Measurements from ENCODE around the gene GNAI3.

The GNAI3 gene

DNA sequence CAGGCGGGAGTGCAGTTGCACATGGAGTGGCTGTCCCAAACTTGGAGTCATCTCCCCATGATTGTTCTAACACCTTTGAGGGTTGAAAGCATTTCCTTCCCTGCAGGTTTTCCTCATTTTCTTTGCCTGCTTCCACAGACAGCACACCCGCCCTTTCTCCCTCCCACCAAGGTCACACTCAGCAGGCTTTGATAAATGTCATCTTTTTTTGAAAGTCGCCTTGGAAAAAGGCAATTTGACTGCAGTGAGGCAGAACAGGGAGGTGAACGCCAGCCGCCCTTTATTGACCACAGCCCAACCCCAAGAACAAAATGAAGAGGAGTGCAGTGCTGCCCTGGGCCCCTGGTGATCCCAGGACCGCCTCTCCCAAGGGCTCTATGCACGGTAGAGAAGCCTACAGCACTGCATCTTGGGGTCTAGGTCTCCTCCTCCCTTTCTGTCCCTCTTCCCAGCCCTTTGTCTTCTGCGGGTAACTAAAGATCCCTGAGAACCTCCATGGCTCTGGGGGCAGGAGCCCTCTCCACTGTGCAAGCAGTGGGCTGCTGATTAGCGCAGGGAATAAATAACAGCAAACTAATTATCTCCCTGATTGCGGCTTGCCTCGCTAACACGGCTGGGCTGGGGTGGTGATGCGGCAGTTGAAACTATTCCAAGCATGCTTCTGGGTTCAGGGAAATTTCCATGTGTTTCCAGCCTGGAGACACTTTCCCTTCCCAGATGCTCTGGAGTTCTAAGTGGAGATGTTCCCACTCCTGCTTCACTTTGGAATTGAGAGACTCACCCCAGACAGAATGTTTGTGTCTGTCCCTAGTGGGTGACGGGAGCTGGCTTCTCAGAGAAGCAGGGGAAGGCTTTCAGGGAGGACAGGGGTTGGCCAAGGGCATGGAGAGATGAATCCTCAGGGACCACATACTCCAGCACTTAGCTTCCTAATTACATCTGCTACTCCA is 27.1 kb upstream of the GNAI3 start:
- Histone ChIP-seq H3K36me3 (no peaks in the 10 kb centered on the region), H3K27ac (no peak overlapping the region), H3K9me3 (ENCODE audit: severe bottlenecking) (peaks cover 6% of the 10 kb centered on the region), H3K4me3 (ENCODE audit: low read depth, low read length) (no peak overlapping the region), H3K27me3 (ENCODE audit: insufficient read depth, low read depth, severe bottlenecking) (no peaks in the 10 kb centered on the region)
- no peak for DNase-seq
- TF ChIP-seq, protein P1, sequence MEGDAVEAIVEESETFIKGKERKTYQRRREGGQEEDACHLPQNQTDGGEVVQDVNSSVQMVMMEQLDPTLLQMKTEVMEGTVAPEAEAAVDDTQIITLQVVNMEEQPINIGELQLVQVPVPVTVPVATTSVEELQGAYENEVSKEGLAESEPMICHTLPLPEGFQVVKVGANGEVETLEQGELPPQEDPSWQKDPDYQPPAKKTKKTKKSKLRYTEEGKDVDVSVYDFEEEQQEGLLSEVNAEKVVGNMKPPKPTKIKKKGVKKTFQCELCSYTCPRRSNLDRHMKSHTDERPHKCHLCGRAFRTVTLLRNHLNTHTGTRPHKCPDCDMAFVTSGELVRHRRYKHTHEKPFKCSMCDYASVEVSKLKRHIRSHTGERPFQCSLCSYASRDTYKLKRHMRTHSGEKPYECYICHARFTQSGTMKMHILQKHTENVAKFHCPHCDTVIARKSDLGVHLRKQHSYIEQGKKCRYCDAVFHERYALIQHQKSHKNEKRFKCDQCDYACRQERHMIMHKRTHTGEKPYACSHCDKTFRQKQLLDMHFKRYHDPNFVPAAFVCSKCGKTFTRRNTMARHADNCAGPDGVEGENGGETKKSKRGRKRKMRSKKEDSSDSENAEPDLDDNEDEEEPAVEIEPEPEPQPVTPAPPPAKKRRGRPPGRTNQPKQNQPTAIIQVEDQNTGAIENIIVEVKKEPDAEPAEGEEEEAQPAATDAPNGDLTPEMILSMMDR (IDR thresholded peaks at IDR 0.05; ENCODE audit: low read depth, low read length) = no peak

DNA sequence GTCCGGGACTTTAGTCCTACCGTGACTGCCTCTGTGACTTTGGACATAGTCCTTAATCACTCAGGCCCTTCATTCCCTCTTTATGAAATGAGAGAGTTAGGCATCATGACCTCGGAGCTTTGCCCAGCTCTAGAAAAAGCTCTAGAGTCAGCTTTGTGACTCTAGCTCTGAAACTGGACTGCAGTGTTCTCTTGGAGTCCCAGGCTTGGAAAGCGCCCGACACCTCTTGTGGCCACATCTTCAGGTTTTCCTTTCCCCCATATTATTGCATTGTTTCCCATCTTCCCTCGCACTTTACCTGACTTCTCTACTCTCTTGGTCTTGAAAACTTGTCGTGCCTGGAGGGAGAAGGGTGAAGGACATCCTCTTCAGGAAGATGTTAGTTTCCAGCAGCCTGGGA is 26.4 kb upstream of the GNAI3 start:
- Histone ChIP-seq H3K36me3 (no peaks in the 10 kb centered on the region), H3K27me3 (ENCODE audit: insufficient read depth, low read depth, severe bottlenecking) (no peaks in the 10 kb centered on the region), H3K9me3 (ENCODE audit: severe bottlenecking) (peaks cover 6% of the 10 kb centered on the region), H3K4me3 (ENCODE audit: low read depth, low read length) (no peak overlapping the region), H3K27ac (no peak overlapping the region)
- TF ChIP-seq, protein P1 (IDR thresholded peaks at IDR 0.05; ENCODE audit: low read depth, low read length) = no peak
- DNase-seq = no peak

- TF ChIP-seq, protein P1 (IDR thresholded peaks at IDR 0.05; ENCODE audit: low read depth, low read length) = no peak
- Histone ChIP-seq H3K36me3 (no peaks in the 10 kb centered on the region), H3K27me3 (ENCODE audit: insufficient read depth, low read depth, severe bottlenecking) (no peaks in the 10 kb centered on the region), H3K27ac (no peak overlapping the region), H3K9me3 (ENCODE audit: severe bottlenecking) (peaks cover 6% of the 10 kb centered on the region), H3K4me3 (ENCODE audit: low read depth, low read length) (no peak overlapping the region)
- DNase-seq = no peak
Observed at GRCh38 chr1:109523706-109524105, 24.7 kb upstream of the GNAI3 start.

DNA sequence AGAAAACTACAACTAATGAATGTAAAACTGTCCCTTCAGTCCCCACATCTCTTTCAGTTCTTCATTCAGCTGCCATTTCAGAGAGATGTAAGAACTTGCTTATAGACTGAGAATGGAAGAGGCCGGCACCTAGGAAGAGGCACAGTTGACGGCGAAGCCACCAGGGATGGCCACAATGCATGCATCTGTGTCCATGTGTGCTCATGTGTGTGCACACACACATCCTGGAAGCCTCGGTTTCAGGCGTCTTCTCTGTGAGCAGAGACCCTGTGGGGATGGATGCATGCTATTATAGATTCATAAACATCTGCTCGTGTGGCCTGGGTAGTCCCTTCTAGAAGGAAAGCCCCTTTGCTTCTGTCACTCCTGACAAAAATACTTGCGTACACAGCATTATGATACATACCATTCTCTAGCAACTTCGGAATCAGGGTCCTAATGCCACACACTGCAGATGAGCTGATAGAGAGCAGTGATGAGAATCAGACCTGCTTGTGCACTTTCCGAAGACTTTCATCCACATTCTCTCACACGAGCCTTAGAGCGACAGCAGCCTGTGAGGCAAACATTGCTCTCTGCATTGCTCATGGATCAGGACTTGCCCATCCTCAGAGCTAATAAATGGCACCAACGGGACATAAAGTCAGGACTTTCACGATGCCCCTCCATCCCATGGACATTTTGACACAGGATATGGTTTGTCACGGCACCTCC is 21.2 kb upstream of the GNAI3 start:
- Histone ChIP-seq H3K27me3 (ENCODE audit: insufficient read depth, low read depth, severe bottlenecking) (no peaks in the 10 kb centered on the region), H3K4me3 (ENCODE audit: low read depth, low read length) (no peak overlapping the region), H3K9me3 (ENCODE audit: severe bottlenecking) (peaks cover 6% of the 10 kb centered on the region), H3K36me3 (no peaks in the 10 kb centered on the region), H3K27ac (no peak overlapping the region)
- DNase-seq = no peak
- TF ChIP-seq, protein P1 (IDR thresholded peaks at IDR 0.05; ENCODE audit: low read depth, low read length) = no peak

GRCh38 chr1:109527846-109528695 is 20.3 kb upstream of the GNAI3 start:
- Histone ChIP-seq H3K36me3 (no peaks in the 10 kb centered on the region), H3K27ac (no peak overlapping the region), H3K9me3 (ENCODE audit: severe bottlenecking) (peaks cover 6% of the 10 kb centered on the region), H3K4me3 (ENCODE audit: low read depth, low read length) (no peak overlapping the region), H3K27me3 (ENCODE audit: insufficient read depth, low read depth, severe bottlenecking) (no peaks in the 10 kb centered on the region)
- TF ChIP-seq, protein P1 (IDR thresholded peaks at IDR 0.05; ENCODE audit: low read depth, low read length) = no peak
- no peak for DNase-seq
